Trophoblast cell (in vitro differentiated cells and primary cell): ENCODE data around the gene PRR15.

Experiments
- DNase-seq, 2 donors: peaks; one replicate each; pipeline ENCODE4 v3.0.0-alpha.2; 2016
- H2AFZ ChIP-seq: 2 replicates; pipeline ENCODE4 v1.6.1; 2013; ENCODE audit warnings: low read length, moderate library complexity, mild to moderate bottlenecking; ENCODE audit not compliant: insufficient read depth, poor library complexity
- H2AK5ac ChIP-seq: 2 replicates; pipeline ENCODE4 v1.6.1; 2013; ENCODE audit warnings: mild to moderate bottlenecking, low read length
- H2BK120ac ChIP-seq: 2 replicates; pipeline ENCODE4 v1.6.1; 2013; ENCODE audit warnings: low read length, mild to moderate bottlenecking, moderate library complexity; ENCODE audit not compliant: insufficient read depth, poor library complexity
- H2BK12ac ChIP-seq: 2 replicates; pipeline ENCODE4 v1.6.1; 2013; ENCODE audit warnings: mild to moderate bottlenecking, low read length, moderate library complexity
- H2BK5ac ChIP-seq: 2 replicates; pipeline ENCODE4 v1.6.1; 2013; ENCODE audit warnings: low read length, low read depth, moderate library complexity, mild to moderate bottlenecking; ENCODE audit not compliant: poor library complexity
- H3K14ac ChIP-seq: 2 replicates; pipeline ENCODE4 v1.6.1; 2013; ENCODE audit warnings: mild to moderate bottlenecking, low read length
- H3K18ac ChIP-seq: 2 replicates; pipeline ENCODE4 v1.6.1; 2013; ENCODE audit warnings: mild to moderate bottlenecking, low read length
- H3K23ac ChIP-seq: 2 replicates; pipeline ENCODE4 v1.6.1; 2013; ENCODE audit warnings: low read length
- H3K27ac ChIP-seq: 2 replicates; pipeline ENCODE4 v1.5.1; 2013; ENCODE audit warnings: low read depth, mild to moderate bottlenecking, inconsistent platforms, low read length, moderate library complexity
- H3K27me3 ChIP-seq: 2 replicates; pipeline ENCODE4 v1.6.1; 2013; ENCODE audit warnings: inconsistent platforms, mild to moderate bottlenecking, low read length, moderate library complexity; ENCODE audit not compliant: insufficient read depth
- H3K36me3 ChIP-seq, 2 experiments: 1 replicate in 1 of 2; 2 replicates in 1 of 2; pipeline ENCODE4 v1.6.1; 2013; ENCODE audit warnings: low read length in 2 of 2, mild to moderate bottlenecking in 2 of 2, moderate library complexity in 1 of 2; ENCODE audit not compliant: insufficient read depth in 2 of 2, control insufficient read depth in 1 of 2
- H3K4ac ChIP-seq: 2 replicates; pipeline ENCODE4 v1.6.1; 2013; ENCODE audit warnings: low read depth, mild to moderate bottlenecking, low read length, moderate library complexity
- H3K4me1 ChIP-seq, 2 experiments: 1 replicate in 1 of 2; 2 replicates in 1 of 2; pipeline ENCODE4 v1.6.1; 2013; ENCODE audit warnings: low read length in 2 of 2, mild to moderate bottlenecking in 2 of 2, moderate library complexity in 1 of 2; ENCODE audit not compliant: insufficient read depth in 2 of 2, control insufficient read depth in 1 of 2
- H3K4me2 ChIP-seq: 2 replicates; pipeline ENCODE4 v1.6.1; 2013; ENCODE audit warnings: inconsistent platforms, mild to moderate bottlenecking, low read length, moderate library complexity
- H3K4me3 ChIP-seq: 2 replicates; pipeline ENCODE4 v1.5.1; 2013; ENCODE audit warnings: mild to moderate bottlenecking, low read depth, low read length, inconsistent platforms
- H3K79me1 ChIP-seq: one replicate; pipeline ENCODE4 v1.6.1; 2013; ENCODE audit warnings: low read length
- H3K79me2 ChIP-seq: 2 replicates; pipeline ENCODE4 v1.6.1; 2013; ENCODE audit warnings: low read length, mild to moderate bottlenecking; ENCODE audit not compliant: control insufficient read depth, insufficient read depth, poor library complexity
- H3K9ac ChIP-seq: 2 replicates; pipeline ENCODE4 v1.6.1; 2013; ENCODE audit warnings: mild to moderate bottlenecking, low read length
- H3K9me3 ChIP-seq: 2 replicates; pipeline ENCODE4 v1.6.1; 2013; ENCODE audit warnings: low read depth, mild to moderate bottlenecking, control low read depth, inconsistent platforms, low read length; ENCODE audit not compliant: insufficient read depth
- H4K12ac ChIP-seq: 2 replicates; pipeline ENCODE4 v1.6.1; 2013; ENCODE audit warnings: low read depth, mild to moderate bottlenecking, low read length, moderate library complexity
- H4K8ac ChIP-seq: 2 replicates; pipeline ENCODE4 v1.6.1; 2013; ENCODE audit warnings: low read depth, mild to moderate bottlenecking, low read length, moderate library complexity
- H4K91ac ChIP-seq: one replicate; pipeline ENCODE4 v1.6.1; 2013; ENCODE audit warnings: low read depth, mild to moderate bottlenecking, low read length, moderate library complexity
- WGBS: extraction: QIAGEN DNeasy Blood & Tissue Kit; methylation state at CpG from one replicate; pipeline ENCODE4 v1.1.7; 2013; ENCODE audit warnings: missing lambda C conversion rate; ENCODE audit not compliant: insufficient read length, insufficient coverage; ENCODE audit errors: extremely low coverage; 5-methylcytosine and 5-hydroxymethylcytosine counted together

The PRR15 gene

GRCh38 chr7:29604052-29604451, 40.4 kb downstream of the PRR15 start:
- Histone ChIP-seq H3K4ac (no peak overlapping the region), H2BK5ac (no peak overlapping the region), H3K4me2 (no peak overlapping the region), H3K4me1 (peaks cover 15 to 21% of the 10 kb centered on the region in 2 experiments), H3K9ac (no peak overlapping the region), H3K23ac (no peak overlapping the region), H2BK120ac (no peak overlapping the region), H4K12ac (no peak overlapping the region), H4K8ac (no peak overlapping the region), H3K9me3 (no peaks in the 10 kb centered on the region), H2BK12ac (no peak overlapping the region), H2AFZ (no peak overlapping the region), H3K27ac (no peak overlapping the region), H2AK5ac (no peak overlapping the region), H3K14ac (no peak overlapping the region), H3K27me3 (no peaks in the 10 kb centered on the region), H3K36me3 (no peaks in the 10 kb centered on the region), H3K79me1 (peaks cover 16% of the 10 kb centered on the region), H4K91ac (no peak overlapping the region), H3K4me3 (no peak overlapping the region), H3K79me2 (no peaks in the 10 kb centered on the region), H3K18ac (no peak overlapping the region)
- WGBS, result no CpG with 5 or more reads among the region's 3 CpGs
- DNase-seq, result no peak

GRCh38 chr7:29604702-29605101, 41.1 kb downstream of the PRR15 start:
- H3K23ac ChIP-seq, result no peak overlapping the region
- no peak overlapping the region for H2BK5ac ChIP-seq
- no peak overlapping the region for H2BK120ac ChIP-seq
- H4K8ac ChIP-seq, result no peak overlapping the region
- H3K27me3 ChIP-seq, result no peaks in the 10 kb centered on the region
- H2AFZ ChIP-seq, result no peak overlapping the region
- no peak overlapping the region for H3K9ac ChIP-seq
- peaks cover 19 to 26% of the 10 kb centered on the region in 2 experiments for H3K4me1 ChIP-seq
- no peak overlapping the region for H3K4me3 ChIP-seq
- H3K4ac ChIP-seq, result no peak overlapping the region
- peaks cover 18% of the 10 kb centered on the region for H3K79me1 ChIP-seq
- no peak overlapping the region for H3K27ac ChIP-seq
- no peaks in the 10 kb centered on the region for H3K36me3 ChIP-seq
- no peak for DNase-seq
- no peak overlapping the region for H2BK12ac ChIP-seq
- no peaks in the 10 kb centered on the region for H3K9me3 ChIP-seq
- no peak overlapping the region for H2AK5ac ChIP-seq
- no peak overlapping the region for H3K18ac ChIP-seq
- no peak overlapping the region for H3K4me2 ChIP-seq
- no peak overlapping the region for H4K91ac ChIP-seq
- H3K14ac ChIP-seq, result no peak overlapping the region
- H3K79me2 ChIP-seq, result no peaks in the 10 kb centered on the region
- no peak overlapping the region for H4K12ac ChIP-seq

- no peaks in the 10 kb centered on the region for H3K27me3 ChIP-seq
- H4K8ac ChIP-seq, result no peak overlapping the region
- H2BK12ac ChIP-seq, result peak overlapping the region; percentile 82
- peaks cover 20 to 29% of the 10 kb centered on the region in 2 experiments for H3K4me1 ChIP-seq
- no peak overlapping the region for H3K4me2 ChIP-seq
- no peak overlapping the region for H2AFZ ChIP-seq
- peak overlapping the region; percentile 73 for H2BK5ac ChIP-seq
- H4K12ac ChIP-seq, result no peak overlapping the region
- no peak overlapping the region for H3K9ac ChIP-seq
- no peak overlapping the region for H3K14ac ChIP-seq
- H2BK120ac ChIP-seq, result no peak overlapping the region
- H3K79me2 ChIP-seq, result no peaks in the 10 kb centered on the region
- no peak overlapping the region for H3K18ac ChIP-seq
- no peak for DNase-seq
- WGBS, result no CpG with 5 or more reads among the region's 3 CpGs
- H3K36me3 ChIP-seq, result no peaks in the 10 kb centered on the region
- H2AK5ac ChIP-seq, result no peak overlapping the region
- peaks cover 18% of the 10 kb centered on the region for H3K79me1 ChIP-seq
- H3K9me3 ChIP-seq, result no peaks in the 10 kb centered on the region
- H3K4ac ChIP-seq, result no peak overlapping the region
- H3K4me3 ChIP-seq, result no peak overlapping the region
- H3K23ac ChIP-seq, result no peak overlapping the region
- H4K91ac ChIP-seq, result peak overlapping the region; percentile 51
- peak overlapping the region; percentile 59 for H3K27ac ChIP-seq
These were observed 42.0 kb downstream of the PRR15 start for GRCh38 chr7:29605671-29606070.

GRCh38 chr7:29606287-29606721, 42.7 kb downstream of the PRR15 start:
- Histone ChIP-seq H2BK5ac (no peak overlapping the region), H3K9me3 (no peaks in the 10 kb centered on the region), H3K79me1 (peaks cover 18% of the 10 kb centered on the region), H3K27me3 (no peaks in the 10 kb centered on the region), H2BK120ac (no peak overlapping the region), H3K4me3 (no peak overlapping the region), H3K23ac (no peak overlapping the region), H4K12ac (no peak overlapping the region), H2BK12ac (no peak overlapping the region), H2AK5ac (no peak overlapping the region), H2AFZ (no peak overlapping the region), H3K79me2 (no peaks in the 10 kb centered on the region), H3K4me2 (peak overlapping the region; percentile 9), H3K36me3 (no peaks in the 10 kb centered on the region), H3K4ac (no peak overlapping the region), H3K9ac (no peak overlapping the region), H4K8ac (no peak overlapping the region), H4K91ac (no peak overlapping the region), H3K4me1 (peaks cover 20 to 29% of the 10 kb centered on the region in 2 experiments), H3K27ac (peak overlapping the region; percentile 80), H3K18ac (no peak overlapping the region), H3K14ac (no peak overlapping the region)
- WGBS, result no CpG with 5 or more reads among the region's 4 CpGs
- DNase-seq, result peak in 1 of 2 donors; percentile 32
